Activated CD8-positive, alpha-beta T cell treated with anti-CD3 and anti-CD28 coated beads for 36 hours (primary cell): ENCODE data around the gene DCTN5. TPM values are rescaled to one million over a fixed set of nuclear protein-coding genes. Genes with fewer than 3 reads are reported as not detected.
"Not testable (repeated sequence)": the region's sequence is repeated elsewhere in the genome, so short reads cannot be mapped to it uniquely, and the experiment has no call there.

Source experiments
- ATAC-seq: fragments of 200-7000 bp; cut with Tn5 transposase; one replicate; pipeline ENCODE4 v1.10.0; 2021; ENCODE audit warnings: mild to moderate bottlenecking, moderate library complexity
- CTCF ChIA-PET: fragments of 350-600 bp; sonication (Branson Sonifier 250); formaldehyde crosslinking; loops from one replicate; lab custom pipeline; 2021; ENCODE audit warnings: antibody characterized with exemption; lab: Charles Lee
- POLR2A ChIA-PET: fragments of 350-600 bp; sonication (Branson Sonifier 250); formaldehyde crosslinking; loops from one replicate; lab custom pipeline; 2021; ENCODE audit warnings: antibody characterized with exemption; lab: Charles Lee
- DNase-seq: peaks from one replicate; pipeline ENCODE4 v3.0.0-alpha.2; 2020
- H3K27ac Mint-ChIP-seq: one replicate; pipeline ENCODE4 v1.8.0; 2021; ENCODE audit warnings: mild to moderate bottlenecking, mixed read lengths
- H3K27me3 Mint-ChIP-seq: one replicate; pipeline ENCODE4 v1.8.0; 2021; ENCODE audit warnings: mixed read lengths
- H3K36me3 Mint-ChIP-seq: one replicate; pipeline ENCODE4 v1.8.0; 2021; ENCODE audit warnings: low read depth, mixed read lengths
- H3K4me1 Mint-ChIP-seq: one replicate; pipeline ENCODE4 v1.8.0; 2021; ENCODE audit warnings: low read depth, mixed read lengths
- H3K4me3 Mint-ChIP-seq: one replicate; pipeline ENCODE4 v1.8.0; 2021; ENCODE audit warnings: mild to moderate bottlenecking, moderate library complexity, mixed read lengths
- H3K9me3 Mint-ChIP-seq: one replicate; pipeline ENCODE4 v1.8.0; 2021; ENCODE audit warnings: mixed read lengths
- intact Hi-C: fragments of 100-400 bp; cut with micrococcal nuclease; formaldehyde crosslinking; loops from one replicate; pipeline ENCODE4 v1.10.0; 2022
- total RNA-seq, 2 experiments: library from RNA; stranded (reverse); gene quantifications; one replicate each; pipeline ENCODE4 v1.2.3, GENCODE V29; 2021
- TF ChIP-seq, protein P1 (sequence below): fragments of 200-600 bp; IDR thresholded peaks from one replicate; pipeline ENCODE4 v1.8.0; 2022; ENCODE audit warnings: antibody characterized with exemption, mild to moderate bottlenecking

The DCTN5 gene
- total RNA-seq, 2 experiments from 2014 or later = 51.3 to 54.1 TPM

DNA sequence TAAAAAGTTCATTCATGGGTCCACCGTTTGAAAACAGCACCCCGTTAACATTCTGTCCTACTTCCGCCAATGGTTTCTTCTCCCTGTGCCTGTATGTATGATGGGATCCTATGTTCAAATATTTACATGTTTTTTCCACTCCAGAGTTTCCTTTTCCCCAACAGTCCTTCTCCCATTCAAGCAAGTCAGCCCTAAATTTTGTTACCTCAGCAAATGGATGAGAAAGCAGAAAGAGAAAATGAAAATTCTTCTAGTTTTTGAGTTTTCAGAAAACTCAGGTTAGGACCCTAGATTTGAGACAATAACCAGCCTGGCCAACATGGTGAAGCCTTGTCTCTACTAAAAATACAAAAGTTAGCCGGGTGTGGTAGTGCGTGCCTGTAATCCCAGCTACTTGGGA is 75.2 kb downstream of the DCTN5 start:
- DNase-seq = no peak
- no peaks in the 10 kb centered on the region for H3K4me1 Mint-ChIP-seq
- no peaks in the 10 kb centered on the region for H3K9me3 Mint-ChIP-seq
- ChIA-PET POLR2A (no interaction called here), CTCF (no interaction called here)
- TF ChIP-seq, protein P1, sequence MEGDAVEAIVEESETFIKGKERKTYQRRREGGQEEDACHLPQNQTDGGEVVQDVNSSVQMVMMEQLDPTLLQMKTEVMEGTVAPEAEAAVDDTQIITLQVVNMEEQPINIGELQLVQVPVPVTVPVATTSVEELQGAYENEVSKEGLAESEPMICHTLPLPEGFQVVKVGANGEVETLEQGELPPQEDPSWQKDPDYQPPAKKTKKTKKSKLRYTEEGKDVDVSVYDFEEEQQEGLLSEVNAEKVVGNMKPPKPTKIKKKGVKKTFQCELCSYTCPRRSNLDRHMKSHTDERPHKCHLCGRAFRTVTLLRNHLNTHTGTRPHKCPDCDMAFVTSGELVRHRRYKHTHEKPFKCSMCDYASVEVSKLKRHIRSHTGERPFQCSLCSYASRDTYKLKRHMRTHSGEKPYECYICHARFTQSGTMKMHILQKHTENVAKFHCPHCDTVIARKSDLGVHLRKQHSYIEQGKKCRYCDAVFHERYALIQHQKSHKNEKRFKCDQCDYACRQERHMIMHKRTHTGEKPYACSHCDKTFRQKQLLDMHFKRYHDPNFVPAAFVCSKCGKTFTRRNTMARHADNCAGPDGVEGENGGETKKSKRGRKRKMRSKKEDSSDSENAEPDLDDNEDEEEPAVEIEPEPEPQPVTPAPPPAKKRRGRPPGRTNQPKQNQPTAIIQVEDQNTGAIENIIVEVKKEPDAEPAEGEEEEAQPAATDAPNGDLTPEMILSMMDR = no peak
- H3K27me3 Mint-ChIP-seq = peaks cover 28% of the 10 kb centered on the region
- intact Hi-C loops = no loop called here
- no peak overlapping the region for H3K4me3 Mint-ChIP-seq
- H3K36me3 Mint-ChIP-seq = no peaks in the 10 kb centered on the region
- H3K27ac Mint-ChIP-seq = no peak overlapping the region
- ATAC-seq = no peak

DNA sequence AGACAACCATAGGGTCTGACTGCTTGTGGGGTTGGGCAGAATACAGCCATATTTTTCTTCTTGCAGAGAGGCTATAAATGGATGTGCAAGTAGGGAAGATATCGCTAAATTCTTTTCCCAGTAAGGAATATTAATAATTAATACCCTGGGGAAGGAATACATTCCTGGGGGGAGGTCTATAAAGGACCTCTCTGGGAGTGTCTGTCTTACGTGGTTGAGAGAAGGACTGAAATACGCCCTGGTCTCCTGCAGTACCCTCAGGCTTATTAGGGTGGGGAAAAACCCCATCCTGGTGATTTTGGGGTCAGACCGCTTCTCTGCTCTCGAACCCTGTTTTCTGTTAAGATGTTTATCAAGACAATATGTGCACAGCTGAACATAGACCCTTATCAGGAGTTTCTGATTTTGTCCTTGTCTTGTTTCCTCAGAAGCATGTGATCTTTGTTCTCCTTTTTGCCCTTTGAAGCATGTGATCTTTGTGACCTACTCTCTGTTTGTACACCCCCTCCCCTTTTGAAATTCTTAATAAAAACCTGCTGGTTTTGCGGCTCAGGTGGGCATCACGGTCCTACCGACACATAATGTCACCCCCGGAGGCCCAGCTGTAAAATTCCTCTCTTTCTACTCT is 81.5 kb downstream of the DCTN5 start:
- H3K27me3 Mint-ChIP-seq = peaks cover 14% of the 10 kb centered on the region
- H3K36me3 Mint-ChIP-seq, intact Hi-C loops, H3K27ac Mint-ChIP-seq, H3K4me3 Mint-ChIP-seq, POLR2A ChIA-PET, ATAC-seq, H3K4me1 Mint-ChIP-seq, DNase-seq, H3K9me3 Mint-ChIP-seq: not testable (repeated sequence)
- CTCF ChIA-PET = interaction anchor here (1.1 kb wide), 1 partner anchor 9 kb away, joined by 3 read pairs; no protein-coding TSS in a partner anchor

DNA sequence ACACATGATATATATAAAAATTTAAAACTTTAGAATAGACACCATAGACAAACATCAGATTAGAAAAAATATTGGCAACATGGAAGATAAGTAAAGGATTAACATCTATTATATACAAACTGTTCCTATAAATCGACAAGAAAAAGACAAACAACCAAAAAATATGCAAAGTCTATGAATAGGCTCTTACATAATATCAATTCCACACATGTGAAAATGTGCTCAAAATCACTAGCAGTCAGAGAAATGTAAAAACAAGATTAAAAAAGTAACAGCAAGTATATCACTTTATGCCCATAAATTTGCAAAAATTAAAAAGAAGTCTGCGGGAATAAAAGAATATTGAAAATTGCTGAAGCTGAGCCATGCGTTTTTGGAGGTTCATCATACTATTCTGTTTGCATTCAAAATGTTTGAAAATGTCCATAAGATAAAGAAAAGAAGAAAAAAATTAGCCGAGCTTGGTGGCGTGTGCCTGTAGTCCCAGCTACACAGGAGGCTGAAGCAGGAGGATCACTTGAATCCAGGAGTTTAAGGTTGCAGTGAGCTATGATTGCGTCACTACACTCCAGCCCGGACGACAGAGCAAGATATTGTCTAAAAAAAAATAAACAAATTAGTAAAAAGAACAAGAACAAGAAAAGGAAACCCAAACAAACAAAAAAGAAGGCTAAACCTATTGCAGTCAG is 83.0 kb downstream of the DCTN5 start:
- ATAC-seq (no peak), DNase-seq (no peak)
- ChIA-PET POLR2A (no interaction called here), CTCF (interaction anchor here (0.6 to 1.6 kb wide), 2 partner anchors 338 to 346 kb away, joined by 3 read pairs; no protein-coding TSS in a partner anchor)
- Mint-ChIP-seq H3K4me1 (peaks cover 4% of the 10 kb centered on the region), H3K36me3 (no peaks in the 10 kb centered on the region), H3K9me3 (peaks cover 8% of the 10 kb centered on the region), H3K27ac (no peak overlapping the region), H3K27me3 (peaks cover 17% of the 10 kb centered on the region), H3K4me3 (no peak overlapping the region)
- intact Hi-C loops = no loop called here
- TF ChIP-seq, protein P1 = no peak

DNA sequence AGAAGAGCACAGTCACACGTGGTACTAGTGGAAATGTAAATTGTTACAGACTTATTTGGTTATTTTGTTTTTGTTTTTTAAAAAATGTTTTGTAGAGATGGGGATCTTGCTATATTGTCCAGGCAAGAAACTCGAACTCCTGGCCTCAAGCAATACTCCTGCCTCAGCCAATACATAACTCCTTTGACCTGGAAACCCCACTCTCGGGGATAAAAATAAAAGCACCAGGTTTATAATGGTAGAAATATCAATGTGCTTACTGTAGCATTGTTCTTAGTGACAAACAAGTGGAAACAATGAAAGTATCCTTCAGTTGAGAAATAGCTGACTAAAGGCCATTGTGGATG is 83.5 kb downstream of the DCTN5 start:
- ChIA-PET POLR2A (no interaction called here), CTCF (interaction anchor here (1.6 kb wide), 1 partner anchor 346 kb away, joined by 3 read pairs; no protein-coding TSS in a partner anchor)
- Mint-ChIP-seq H3K27me3 (peaks cover 20% of the 10 kb centered on the region), H3K36me3 (no peaks in the 10 kb centered on the region), H3K4me3 (no peak overlapping the region), H3K4me1 (peaks cover 4% of the 10 kb centered on the region), H3K27ac (no peak overlapping the region), H3K9me3 (peaks cover 8% of the 10 kb centered on the region)
- TF ChIP-seq, protein P1 = no peak
- DNase-seq = no peak
- ATAC-seq = no peak
- intact Hi-C loops = no loop called here

DNA sequence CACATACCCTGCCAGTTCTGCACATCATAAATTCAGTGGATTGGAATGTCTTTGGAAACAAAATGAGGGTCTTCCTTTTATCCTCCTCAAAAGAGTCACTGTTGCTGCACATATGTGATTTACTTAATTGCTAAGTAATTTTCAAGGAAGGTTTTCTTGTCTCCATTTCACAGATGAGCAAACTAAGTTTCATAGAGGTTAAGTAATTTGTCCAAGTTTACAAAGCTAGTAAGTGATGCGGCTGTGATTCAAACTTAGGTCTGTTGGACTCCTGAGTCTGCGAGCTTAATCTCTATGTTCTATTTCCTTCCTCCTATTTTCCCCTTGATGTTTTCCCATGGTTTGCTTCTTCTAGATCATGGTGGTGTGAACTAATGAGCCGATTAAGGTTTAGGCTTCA is 85.4 kb downstream of the DCTN5 start:
- no peak for ATAC-seq
- H3K27ac Mint-ChIP-seq = no peak overlapping the region
- H3K36me3 Mint-ChIP-seq = no peaks in the 10 kb centered on the region
- TF ChIP-seq, protein P1 = no peak
- DNase-seq = no peak
- H3K27me3 Mint-ChIP-seq = peaks cover 21% of the 10 kb centered on the region
- H3K4me3 Mint-ChIP-seq = no peak overlapping the region
- H3K9me3 Mint-ChIP-seq = peaks cover 7% of the 10 kb centered on the region
- POLR2A ChIA-PET = no interaction called here
- CTCF ChIA-PET = interaction anchor here (0.9 to 1.8 kb wide), 3 partner anchors 25 to 130 kb away, joined by 3 to 4 read pairs (median 4); partner anchors contain the start of gene NDUFAB1
- peaks cover 4% of the 10 kb centered on the region for H3K4me1 Mint-ChIP-seq
- intact Hi-C loops = no loop called here

Other genes starting within 250 kb of the DCTN5 start
- gene COG7, start 188.3 kb upstream of the DCTN5 start, total RNA-seq = 10 to 100 TPM; 16.4 to 16.7 TPM
- 10 to 100 TPM; 91.0 to 96.9 TPM for gene GGA2, start 131.0 kb upstream of the DCTN5 start, total RNA-seq
- 10 to 100 TPM; 25.7 to 29.1 TPM for gene EARS2, start 84.1 kb upstream of the DCTN5 start, total RNA-seq
- gene UBFD1, start 83.7 kb upstream of the DCTN5 start, total RNA-seq = 10 to 100 TPM; 51.8 to 54.1 TPM
- 100 to 1,000 TPM; 157 to 162 TPM for gene NDUFAB1, start 45.1 kb upstream of the DCTN5 start, total RNA-seq
- gene PALB2, start 156 bp upstream of the DCTN5 start, total RNA-seq = 10 to 100 TPM; 22.9 to 24.0 TPM
- gene PLK1, start 37.4 kb downstream of the DCTN5 start, total RNA-seq = 10 to 100 TPM; 85.8 to 87.9 TPM
- gene ERN2, start 71.8 kb downstream of the DCTN5 start, total RNA-seq = not detected
- gene CHP2, start 113.6 kb downstream of the DCTN5 start, total RNA-seq = not detected
- gene PRKCB, start 194.5 kb downstream of the DCTN5 start, total RNA-seq = 100 to 1,000 TPM; 101 to 105 TPM